Endothelial cell of umbilical vein (primary cell): ENCODE data around the gene PRKAR1B. TPM values are rescaled to one million over a fixed set of nuclear protein-coding genes. Genes with fewer than 3 reads are reported as not detected.

Experiments used
- BruUV-seq: library from RNA; stranded (reverse); fragments of 400-500 nt; replicated peaks from 2 replicates; lab custom pipeline; 2021; lab: Mats Ljungman, UMichigan
- CTCF ChIA-PET: fragments of 300-600, 350-600 bp; sonication (Branson Sonifier 250); formaldehyde crosslinking; loops from one replicate; lab custom pipeline; 2021; ENCODE audit warnings: antibody characterized with exemption, inconsistent platforms; lab: Charles Lee
- POLR2A ChIA-PET: fragments of 300-600, 350-600 bp; sonication (Branson Sonifier 250); formaldehyde crosslinking; loops from one replicate; lab custom pipeline; 2021; ENCODE audit warnings: antibody characterized with exemption, inconsistent platforms; lab: Charles Lee
- DNase-seq: peaks from one replicate; pipeline ENCODE4 v3.0.0-alpha.2; 2011; ENCODE audit warnings: low read depth, low spot score
- FAIRE-seq: peaks from 2 replicates; lab custom pipeline; 2011; peaks lifted over from hg19 to GRCh38; lab: Jason Lieb, UNC
- H2AFZ ChIP-seq: 2 replicates; pipeline ENCODE4 v1.6.0; 2012; ENCODE audit warnings: low read depth, low read length, control low read depth, inconsistent platforms
- H3K27ac ChIP-seq: 2 replicates; pipeline ENCODE4 v1.5.1; 2011; ENCODE audit warnings: low read depth, mild to moderate bottlenecking, control low read depth, low read length, moderate library complexity; ENCODE audit not compliant: insufficient read depth
- H3K27me3 ChIP-seq, 2 experiments: 2 replicates each; pipeline versions ENCODE4 v1.6.0 to v1.6.1; 2011; ENCODE audit warnings: low read length in 2 of 2, mixed read lengths in 1 of 2; ENCODE audit not compliant: control insufficient read depth in 2 of 2, insufficient read depth in 2 of 2
- H3K36me3 ChIP-seq, 2 experiments: 2 replicates in 1 of 2; 3 replicates in 1 of 2; pipeline ENCODE4 v1.5.1; 2011; ENCODE audit warnings: low read length in 2 of 2, mild to moderate bottlenecking in 1 of 2, moderate library complexity in 1 of 2; ENCODE audit not compliant: control insufficient read depth in 2 of 2, insufficient read depth in 2 of 2; ENCODE audit errors: extremely low read depth in 1 of 2
- H3K4me1 ChIP-seq: 3 replicates; pipeline ENCODE4 v1.5.1; 2011; ENCODE audit warnings: mild to moderate bottlenecking, low read length; ENCODE audit not compliant: control insufficient read depth, insufficient read depth; ENCODE audit errors: extremely low read depth
- H3K4me2 ChIP-seq: 2 replicates; pipeline ENCODE4 v1.6.1; 2011; ENCODE audit warnings: low read length, control low read depth, mixed read lengths; ENCODE audit not compliant: insufficient read depth
- H3K4me3 ChIP-seq, 3 experiments: fragments of 200-600 bp in 1 of 3; sonication (generic), shearing (Covaris generic) in 1 of 3; replicated peaks in 1 of 3; 2 replicates each; pipeline ENCODE4 v1.5.1; 2011 to 2016; ENCODE audit warnings: control low read depth in 3 of 3, low read length in 3 of 3, mild to moderate bottlenecking in 2 of 3, inconsistent platforms in 1 of 3, low read depth in 1 of 3, moderate library complexity in 1 of 3; ENCODE audit not compliant: insufficient read depth in 1 of 3
- H3K79me2 ChIP-seq: 2 replicates; pipeline ENCODE4 v1.6.0; 2012; ENCODE audit warnings: low read length, inconsistent platforms; ENCODE audit not compliant: control insufficient read depth, insufficient read depth
- H3K9ac ChIP-seq: replicated peaks from 2 replicates; pipeline ENCODE3; 2011; ENCODE audit warnings: low read length, control low read depth; ENCODE audit not compliant: insufficient read depth; ENCODE audit errors: extremely low read depth
- H3K9me1 ChIP-seq: replicated peaks from 3 replicates; pipeline ENCODE4 v1.6.0; 2011; ENCODE audit warnings: mild to moderate bottlenecking, low read length; ENCODE audit not compliant: control insufficient read depth, insufficient read depth; ENCODE audit errors: extremely low read depth
- H3K9me3 ChIP-seq: replicated peaks from 2 replicates; pipeline ENCODE4 v1.5.1; 2012; ENCODE audit warnings: low read length, inconsistent platforms; ENCODE audit not compliant: control insufficient read depth, insufficient read depth
- H4K20me1 ChIP-seq: replicated peaks from 2 replicates; pipeline ENCODE3; 2011; ENCODE audit warnings: mild to moderate bottlenecking, low read length; ENCODE audit not compliant: control insufficient read depth, insufficient read depth; ENCODE audit errors: extremely low read depth
- CTCF ChIP-seq, 2 donors: IDR thresholded peaks; 1 replicate in 1 of 2; 2 replicates in 1 of 2; pipeline ENCODE4 v1.5.1; 2011; ENCODE audit warnings: low read length in 2 of 2, mild to moderate bottlenecking in 2 of 2, moderate library complexity in 2 of 2, control low read depth in 1 of 2, inconsistent platforms in 1 of 2, low read depth in 1 of 2; ENCODE audit not compliant: insufficient read depth in 1 of 2; ENCODE audit errors: extremely low read depth in 1 of 2
- EZH2 ChIP-seq: IDR thresholded peaks from 2 replicates; pipeline ENCODE4 v1.6.1; 2012; ENCODE audit warnings: borderline replicate concordance, low read depth, mild to moderate bottlenecking, moderate library complexity, low read length, inconsistent platforms; ENCODE audit not compliant: severe bottlenecking
- FOS ChIP-seq: IDR thresholded peaks from 2 replicates; pipeline ENCODE4 v1.6.1; 2011; ENCODE audit warnings: mild to moderate bottlenecking, low read length, moderate library complexity, borderline replicate concordance; ENCODE audit not compliant: insufficient read depth
- GATA2 ChIP-seq: IDR thresholded peaks from 2 replicates; pipeline ENCODE4 v1.7.0; 2011; ENCODE audit warnings: low read depth, mild to moderate bottlenecking, moderate library complexity, mixed read lengths, low read length; ENCODE audit not compliant: insufficient read length, insufficient read depth
- JUN ChIP-seq: IDR thresholded peaks from 2 replicates; pipeline ENCODE4 v1.6.1; 2011; ENCODE audit warnings: borderline replicate concordance, low read depth; ENCODE audit not compliant: insufficient read length, insufficient read depth
- MAX ChIP-seq: IDR thresholded peaks from 2 replicates; pipeline ENCODE4 v1.6.1; 2011; ENCODE audit not compliant: insufficient read depth, insufficient read length
- MYC ChIP-seq: IDR thresholded peaks from one replicate; pipeline ENCODE4 v1.6.1; 2011; ENCODE audit warnings: mild to moderate bottlenecking, low read depth, low read length
- POLR2A ChIP-seq: IDR thresholded peaks from 2 replicates; pipeline ENCODE4 v1.6.1; 2012; ENCODE audit warnings: low read depth, mild to moderate bottlenecking, control low read depth, low read length
- POLR2AphosphoS5 ChIP-seq: IDR thresholded peaks from 2 replicates; pipeline ENCODE4 v1.6.1; 2012; ENCODE audit warnings: low read depth, mild to moderate bottlenecking, control low read depth, low read length, moderate library complexity; ENCODE audit not compliant: insufficient read depth
- dilution Hi-C: fragments of 300-500 bp; cut with MboI; formaldehyde crosslinking; loops from one replicate; pipeline ENCODE4 v1.15.0; 2019; ENCODE audit warnings: low sequenced_read_pairs; ENCODE audit not compliant: extremely low pct_ligation_motif_present
- intact Hi-C: fragments of 100-400 bp; cut with micrococcal nuclease; formaldehyde crosslinking; loops from one replicate; pipeline ENCODE4 v1.10.0; 2022
- polyA plus RNA-seq, 4 experiments: library from polyadenylated mRNA; depleted of rRNA in 3 of 4; stranded (reverse) in 3 of 4; unstranded in 1 of 4; fragments of >200 nt; gene quantifications; 2 replicates each; pipeline versions ENCODE4 v1.2.1 to v1.2.3, GENCODE V29; 2011 to 2012; ENCODE audit warnings: missing spikeins in 1 of 4
- total RNA-seq: library from RNA; stranded (reverse); gene quantifications from 2 replicates; pipeline ENCODE4 v1.2.3, GENCODE V29; 2021

PRKAR1B gene
- total and polyA plus RNA-seq, 2 donors (not counting 3 experiments of a cell fraction or from before 2014, with no cell fraction given), result 15.4 to 29.2 TPM

- no peak overlapping the region for H3K9ac ChIP-seq
- no peaks in the 10 kb centered on the region for H3K9me3 ChIP-seq
- TF ChIP-seq JUN, result no peak
- TF ChIP-seq EZH2, result no peak
- no peak for TF ChIP-seq GATA2
- TF ChIP-seq FOS, result no peak
- no peak for TF ChIP-seq POLR2AphosphoS5
- TF ChIP-seq POLR2A, result no peak
- TF ChIP-seq CTCF (IDR thresholded peaks at IDR 0.05; ENCODE audit: extremely low read depth in 1 of 2, insufficient read depth in 1 of 2, low read depth in 1 of 2, low read length in 2 of 2), result no peak
- no peak for TF ChIP-seq MYC
- TF ChIP-seq MAX, result no peak
- dilution Hi-C loops, result no loop called here
- ChIA-PET POLR2A (no interaction called here), CTCF (no interaction called here)
- no peaks in the 10 kb centered on the region for H3K27me3 ChIP-seq
- H4K20me1 ChIP-seq, result no peaks in the 10 kb centered on the region
- BruUV-seq, result no TSS peak
- H3K9me1 ChIP-seq, result no peaks in the 10 kb centered on the region
- no peak overlapping the region for H3K27ac ChIP-seq
- no peak overlapping the region for H2AFZ ChIP-seq
- H3K4me2 ChIP-seq, result no peak overlapping the region
- peaks cover 40% of the 10 kb centered on the region for H3K79me2 ChIP-seq
- H3K36me3 ChIP-seq, result peaks cover 3 to 20% of the 10 kb centered on the region in 2 experiments
- FAIRE-seq, result no peak
- no peaks in the 10 kb centered on the region for H3K4me1 ChIP-seq
- DNase-seq, result no peak
- intact Hi-C loops, result no loop called here
- no peak overlapping the region for H3K4me3 ChIP-seq
Measured at GRCh38 chr7:739455-739982, 12.4 kb upstream of the PRKAR1B start.
